GM19395 (cell line): ENCODE data around the gene MTAP.

ENCODE experiments used
- ATAC-seq: cut with Tn5 transposase; IDR thresholded peaks from one replicate; pipeline ENCODE4 v1.9.1; 2021; ENCODE audit warnings: mild to moderate bottlenecking, moderate library complexity; ENCODE audit not compliant: unreplicated experiment

MTAP gene

DNA sequence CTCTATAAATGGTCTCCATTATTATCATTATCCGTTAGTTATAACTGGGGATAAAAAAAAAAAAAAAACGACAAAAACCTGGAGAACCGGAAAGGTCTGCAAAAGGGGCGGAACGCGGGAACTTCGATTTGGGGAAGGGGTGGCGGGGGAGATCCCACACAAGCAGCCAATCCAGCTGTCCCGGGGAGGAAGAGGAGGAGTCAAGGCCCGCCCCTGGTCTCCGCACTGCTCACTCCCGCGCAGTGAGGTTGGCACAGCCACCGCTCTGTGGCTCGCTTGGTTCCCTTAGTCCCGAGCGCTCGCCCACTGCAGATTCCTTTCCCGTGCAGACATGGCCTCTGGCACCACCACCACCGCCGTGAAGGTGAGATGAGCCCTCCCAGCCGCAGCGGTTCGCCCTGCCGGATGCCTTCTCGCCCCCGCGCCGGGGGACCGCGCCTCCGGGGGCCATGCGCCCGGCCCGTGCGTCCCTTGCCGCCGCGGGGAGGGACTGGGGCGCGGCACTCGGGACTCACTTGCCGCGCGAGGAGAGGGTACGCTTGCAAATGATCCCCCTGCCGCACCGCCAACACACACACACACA is at the start of gene MTAP:
TSS of gene MTAP (plus strand) at position 219 of the 583 bp plus-strand sequence. CDS start at position 332, 113 bp downstream.
- peak; percentile 92 for ATAC-seq

DNA sequence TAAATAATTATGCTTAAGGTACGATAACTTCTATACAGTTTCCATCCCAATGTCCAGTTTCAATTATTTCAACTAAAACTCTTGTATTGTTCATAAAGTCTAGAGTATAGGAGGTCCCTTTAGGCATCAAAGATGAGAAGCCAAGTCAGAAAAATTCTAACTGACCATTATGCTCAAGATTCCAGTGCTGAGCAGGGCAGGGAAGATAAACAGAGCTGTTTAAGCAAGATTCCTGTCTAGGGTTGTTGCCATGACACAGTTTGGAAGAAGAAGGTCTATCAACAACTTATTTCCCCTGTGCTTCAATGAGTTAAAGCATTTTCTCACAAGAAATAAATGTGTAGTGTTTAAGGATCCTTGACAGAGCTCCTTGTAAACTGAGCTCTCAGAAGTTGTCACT is 48.9 kb upstream of the MTAP start:
- no peak for ATAC-seq

GRCh38 chr9:21754741-21755140 is 47.7 kb upstream of the MTAP start:
- no peak for ATAC-seq

GRCh38 chr9:21758540-21758939 is 43.9 kb upstream of the MTAP start:
- ATAC-seq: no peak

DNA sequence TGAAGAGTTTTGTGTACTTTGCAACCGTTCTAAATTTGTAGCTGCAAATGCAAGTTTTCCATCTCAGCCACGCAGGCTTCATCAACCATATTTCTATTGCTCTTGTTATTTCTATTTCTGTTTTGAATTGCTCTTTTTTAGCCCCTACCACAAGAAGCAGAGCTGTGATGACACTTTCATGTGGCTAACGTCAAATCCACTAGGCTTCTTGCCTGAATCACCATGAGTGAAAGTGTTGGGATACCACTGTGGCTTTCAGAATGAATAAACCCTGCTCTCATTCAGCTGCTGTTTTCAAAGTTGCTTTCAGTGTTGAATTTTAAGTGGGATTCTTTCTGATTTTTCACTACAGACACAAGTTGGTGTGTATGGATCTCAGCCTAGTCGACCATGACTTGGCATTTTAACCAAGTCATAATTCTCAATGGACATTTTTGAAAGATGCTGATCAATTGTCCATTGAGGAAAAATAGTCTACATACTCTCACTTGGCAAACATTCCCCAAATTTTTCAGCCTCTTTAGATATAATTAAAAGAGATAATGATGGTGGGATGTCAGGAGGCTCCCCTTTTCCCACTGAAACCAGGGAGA is 41.0 kb upstream of the MTAP start:
- ATAC-seq: peak; percentile 88

- no peak for ATAC-seq
Observed at GRCh38 chr9:21762064-21762463, 40.4 kb upstream of the MTAP start.

DNA sequence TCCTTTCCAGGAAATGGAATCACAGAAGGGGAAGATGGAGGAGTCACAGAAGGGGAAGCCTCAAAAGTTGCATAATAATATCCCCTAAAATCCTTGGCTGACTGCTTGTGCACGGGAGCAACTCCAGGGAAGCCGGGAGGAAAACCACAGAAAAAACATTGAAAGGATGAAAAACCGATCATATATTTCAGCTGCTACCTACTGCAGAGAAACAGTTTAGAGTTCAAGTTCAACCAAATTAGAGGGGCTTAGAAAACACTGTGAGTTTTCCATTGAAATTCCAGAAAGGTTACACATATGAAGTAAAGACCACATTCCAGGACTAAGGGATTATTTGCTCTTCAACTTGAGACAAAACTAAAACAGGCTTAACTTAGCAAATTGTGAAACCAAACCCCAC is 37.6 kb upstream of the MTAP start:
- ATAC-seq: no peak

DNA sequence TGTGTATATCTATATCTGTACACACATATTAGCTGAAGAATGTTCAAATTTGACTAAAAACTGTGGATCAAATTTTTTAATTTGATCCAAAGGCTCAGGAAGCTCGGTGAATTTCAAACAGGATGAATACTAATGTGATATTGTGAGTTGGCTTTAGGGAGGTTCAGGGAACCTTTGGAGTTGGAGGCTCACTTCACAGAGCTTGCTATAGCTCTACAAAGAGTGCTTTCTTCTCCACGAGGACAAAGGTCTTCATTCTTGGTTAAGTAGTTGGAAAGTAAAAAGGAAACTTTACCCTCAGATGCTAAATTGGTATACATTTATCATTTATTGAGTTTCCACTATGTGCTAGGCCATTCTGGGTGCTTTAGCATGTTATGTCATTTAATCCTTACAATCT is 36.3 kb upstream of the MTAP start:
- no peak for ATAC-seq

GRCh38 chr9:21770871-21771560 is 31.4 kb upstream of the MTAP start:
- ATAC-seq: no peak

- ATAC-seq: no peak
Observed at GRCh38 chr9:21777701-21778100, 24.7 kb upstream of the MTAP start.

GRCh38 chr9:21778304-21778703 is 24.1 kb upstream of the MTAP start:
- ATAC-seq: no peak

DNA sequence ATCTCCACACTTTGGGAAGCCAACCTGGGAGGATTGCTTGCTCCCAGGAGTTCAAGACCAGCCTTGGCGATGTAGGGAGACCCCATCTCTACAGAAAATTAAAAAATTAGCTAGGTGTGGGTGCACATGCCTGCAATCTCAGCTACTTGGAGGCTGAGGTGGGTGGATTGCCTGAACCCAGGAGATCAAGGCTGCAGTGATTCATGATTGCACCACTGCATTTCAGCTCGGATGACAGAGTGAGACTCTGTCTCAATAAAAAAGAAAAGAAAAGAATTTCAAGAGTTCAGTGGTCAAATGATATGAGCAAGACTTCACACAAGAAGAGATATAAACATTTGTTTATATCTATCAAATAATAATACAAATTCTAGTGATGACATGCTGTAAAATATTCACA is 23.0 kb upstream of the MTAP start:
- no peak for ATAC-seq

- ATAC-seq: no peak
Observed at GRCh38 chr9:21781656-21782055, 20.8 kb upstream of the MTAP start.

- ATAC-seq: no peak
Observed at GRCh38 chr9:21782205-21782604, 20.2 kb upstream of the MTAP start.

GRCh38 chr9:21788752-21789151 is 13.7 kb upstream of the MTAP start:
- ATAC-seq: no peak

DNA sequence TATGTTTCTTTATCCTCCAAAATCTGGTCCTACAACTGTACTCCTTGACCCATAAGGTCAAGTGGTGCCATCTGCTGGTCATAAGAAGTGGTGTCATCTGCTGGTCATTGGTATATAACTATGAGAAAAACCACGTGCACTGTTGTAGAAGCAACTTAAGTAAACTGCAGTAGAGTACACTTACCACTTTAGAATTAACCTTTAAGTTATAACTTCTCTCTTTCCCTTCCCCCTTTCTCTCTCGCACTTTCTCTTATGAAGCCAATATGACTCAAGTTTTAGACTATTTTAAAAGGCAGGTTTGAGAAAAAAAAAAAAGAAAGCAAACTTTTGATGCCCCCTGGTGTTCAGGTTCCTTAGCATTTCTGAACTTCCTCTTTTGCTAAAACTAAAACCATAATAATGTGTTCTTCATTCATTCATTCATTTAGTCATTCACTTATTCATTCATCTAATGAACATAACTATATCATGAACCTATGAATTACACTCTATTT is 12.8 kb upstream of the MTAP start:
- peak; percentile 100 for ATAC-seq

DNA sequence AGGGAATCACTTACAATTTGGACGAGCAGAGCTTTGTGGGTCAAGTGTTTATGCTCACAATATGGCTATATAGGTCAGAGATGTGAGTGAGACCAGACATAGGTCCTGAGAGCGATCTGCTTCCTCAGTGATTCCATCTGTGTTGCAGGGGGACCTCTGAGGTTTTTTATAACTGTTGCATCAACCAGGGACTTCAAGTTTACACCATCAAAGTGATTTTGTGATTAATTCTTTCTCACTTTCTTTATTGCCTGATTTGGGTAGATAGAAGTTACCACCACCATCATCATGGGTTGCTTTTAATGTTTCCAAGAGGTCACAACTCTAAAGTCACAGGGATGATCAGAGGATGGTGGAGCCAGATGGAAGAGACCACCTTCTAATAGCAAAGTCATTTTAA is 7.0 kb upstream of the MTAP start:
- ATAC-seq: no peak

DNA sequence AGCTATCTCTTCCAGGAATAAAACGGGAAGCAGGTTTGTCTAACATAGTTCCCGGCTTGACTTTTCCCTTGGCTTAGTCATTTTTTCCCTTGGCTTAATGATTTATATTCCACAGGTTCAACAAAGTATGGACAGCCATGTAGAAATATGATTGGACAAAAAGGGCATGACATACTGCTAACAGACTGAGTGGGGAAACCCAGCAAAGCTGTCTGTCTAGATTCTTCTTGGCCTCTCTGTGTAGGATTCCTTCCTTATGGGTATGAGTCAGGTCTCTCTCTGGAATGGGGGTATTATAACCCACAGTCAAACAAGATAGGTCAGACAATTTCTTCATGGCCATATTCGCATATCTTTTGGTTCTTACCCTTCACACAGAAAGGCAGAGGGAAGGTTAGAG is 5.7 kb upstream of the MTAP start:
- no peak for ATAC-seq

- ATAC-seq: no peak
Observed at GRCh38 chr9:21800931-21801682, 1.3 kb upstream of the MTAP start.

GRCh38 chr9:21801683-21802417 is 586 bp upstream of the MTAP start:
- ATAC-seq: peak; percentile 37

GRCh38 chr9:21803649-21804048 is 1.2 kb downstream of the MTAP start:
- ATAC-seq: no peak
